ENCODE data around the gene TLL2. TPM values are rescaled to one million over a fixed set of nuclear protein-coding genes. Genes with fewer than 3 reads are reported as not detected.

Gene TLL2
- total and polyA plus RNA-seq, 2 donors (not counting 3 experiments of a cell fraction or from before 2014, with no cell fraction given) = 0.03 to 0.20 TPM

GRCh38 chr10:96446966-96447596, 66.6 kb downstream of the TLL2 start:
- Histone ChIP-seq H3K27ac (ENCODE audit: insufficient read depth, low read depth, low read length) (no peak overlapping the region), H4K20me1 (replicated peaks; ENCODE audit: control insufficient read depth, extremely low read depth, insufficient read depth, low read length) (no peaks in the 10 kb centered on the region), H3K9me1 (replicated peaks; ENCODE audit: control insufficient read depth, extremely low read depth, insufficient read depth, low read length) (no peaks in the 10 kb centered on the region), H3K4me1 (ENCODE audit: control insufficient read depth, extremely low read depth, insufficient read depth, low read length) (no peaks in the 10 kb centered on the region), H3K4me2 (ENCODE audit: insufficient read depth, low read length) (no peak overlapping the region), H3K9me3 (replicated peaks; ENCODE audit: control insufficient read depth, insufficient read depth, low read length) (no peaks in the 10 kb centered on the region), H3K79me2 (ENCODE audit: control insufficient read depth, insufficient read depth, low read length) (no peaks in the 10 kb centered on the region), H2AFZ (ENCODE audit: low read depth, low read length) (no peak overlapping the region), H3K27me3 (ENCODE audit: control insufficient read depth in 2 of 2, insufficient read depth in 2 of 2, low read length in 2 of 2) (peaks cover 0 to 2% of the 10 kb centered on the region in 2 experiments), H3K4me3 (replicated peaks in 1 of 3; ENCODE audit: insufficient read depth in 1 of 3, low read depth in 1 of 3, low read length in 3 of 3) (no peak overlapping the region), H3K9ac (replicated peaks; ENCODE audit: extremely low read depth, insufficient read depth, low read length) (no peak overlapping the region), H3K36me3 (ENCODE audit: control insufficient read depth in 2 of 2, extremely low read depth in 1 of 2, insufficient read depth in 2 of 2, low read length in 2 of 2) (no peaks in the 10 kb centered on the region)
- DNase-seq (ENCODE audit: low read depth, low spot score) (no peak), FAIRE-seq (no peak)
- dilution Hi-C loops (cut with MboI; ENCODE audit: extremely low pct_ligation_motif_present, low sequenced_read_pairs) = no loop called here
- TF ChIP-seq EZH2 (IDR thresholded peaks at IDR 0.05; ENCODE audit: borderline replicate concordance, low read depth, low read length, severe bottlenecking) = no peak
- TF ChIP-seq POLR2A (IDR thresholded peaks at IDR 0.05; ENCODE audit: low read depth, low read length) = no peak
- TF ChIP-seq MAX (IDR thresholded peaks at IDR 0.05; ENCODE audit: insufficient read depth, insufficient read length) = no peak
- TF ChIP-seq MYC (IDR thresholded peaks at IDR 0.05; ENCODE audit: low read depth, low read length) = no peak
- no peak for TF ChIP-seq POLR2AphosphoS5 (IDR thresholded peaks at IDR 0.05; ENCODE audit: insufficient read depth, low read depth, low read length)
- TF ChIP-seq GATA2 (IDR thresholded peaks at IDR 0.05; ENCODE audit: insufficient read depth, insufficient read length, low read depth, low read length) = no peak
- TF ChIP-seq CTCF (IDR thresholded peaks at IDR 0.05; ENCODE audit: extremely low read depth in 1 of 2, insufficient read depth in 1 of 2, low read depth in 1 of 2, low read length in 2 of 2) = no peak
- no peak for TF ChIP-seq JUN (IDR thresholded peaks at IDR 0.05; ENCODE audit: borderline replicate concordance, insufficient read depth, insufficient read length, low read depth)
- intact Hi-C loops (cut with micrococcal nuclease) = no loop called here
- ChIA-PET CTCF (no interaction called here), POLR2A (no interaction called here)
- BruUV-seq (replicated peaks) = no TSS peak
